ENCODE results near the gene RET.

DNA sequence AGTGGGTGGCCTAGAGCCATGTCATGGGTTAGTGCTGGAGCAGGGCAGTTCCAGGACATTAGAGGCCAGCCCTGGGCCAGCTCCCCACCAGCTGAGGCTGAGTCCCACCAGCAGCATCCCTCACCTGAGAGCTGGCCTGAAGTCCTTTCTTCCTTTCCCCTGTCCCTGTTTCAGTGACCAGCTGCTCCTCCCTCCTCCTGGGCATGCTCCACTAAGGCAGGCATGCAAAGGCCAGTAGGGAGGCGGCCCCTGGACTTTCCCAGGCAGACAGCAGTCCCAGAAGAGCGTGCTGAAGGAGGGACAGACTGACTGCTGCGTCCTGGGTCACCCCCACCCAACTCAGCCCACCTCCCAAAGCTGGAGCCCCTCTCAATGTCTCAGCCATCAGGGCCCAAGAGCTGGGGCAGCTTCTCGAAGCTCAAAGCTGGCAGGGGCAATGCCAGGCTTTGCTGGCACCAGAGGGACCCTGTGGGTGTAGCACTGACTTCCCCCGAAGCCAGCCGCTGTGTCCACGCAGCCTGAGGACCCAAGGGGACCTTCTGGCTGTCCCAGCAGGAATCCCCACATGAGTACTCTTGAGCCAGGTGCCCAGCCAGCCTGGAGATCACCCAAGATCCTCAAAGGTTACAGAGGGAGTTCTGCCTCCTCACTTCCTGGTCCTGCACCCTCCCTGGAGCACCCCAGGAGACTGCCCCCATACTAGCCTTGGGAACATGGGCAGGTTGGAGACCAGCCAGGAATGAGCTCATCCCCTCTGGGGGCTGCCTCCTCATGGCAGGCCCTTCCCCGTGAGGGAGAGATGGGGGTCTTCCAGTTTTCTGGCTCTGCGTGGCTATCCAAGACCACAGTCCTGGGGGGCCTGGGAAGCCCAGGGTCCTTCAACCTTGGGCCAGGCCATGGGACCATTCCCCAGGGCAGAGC lies 35.2 kb upstream of the RET start:
- TF ChIP-seq, protein P1, sequence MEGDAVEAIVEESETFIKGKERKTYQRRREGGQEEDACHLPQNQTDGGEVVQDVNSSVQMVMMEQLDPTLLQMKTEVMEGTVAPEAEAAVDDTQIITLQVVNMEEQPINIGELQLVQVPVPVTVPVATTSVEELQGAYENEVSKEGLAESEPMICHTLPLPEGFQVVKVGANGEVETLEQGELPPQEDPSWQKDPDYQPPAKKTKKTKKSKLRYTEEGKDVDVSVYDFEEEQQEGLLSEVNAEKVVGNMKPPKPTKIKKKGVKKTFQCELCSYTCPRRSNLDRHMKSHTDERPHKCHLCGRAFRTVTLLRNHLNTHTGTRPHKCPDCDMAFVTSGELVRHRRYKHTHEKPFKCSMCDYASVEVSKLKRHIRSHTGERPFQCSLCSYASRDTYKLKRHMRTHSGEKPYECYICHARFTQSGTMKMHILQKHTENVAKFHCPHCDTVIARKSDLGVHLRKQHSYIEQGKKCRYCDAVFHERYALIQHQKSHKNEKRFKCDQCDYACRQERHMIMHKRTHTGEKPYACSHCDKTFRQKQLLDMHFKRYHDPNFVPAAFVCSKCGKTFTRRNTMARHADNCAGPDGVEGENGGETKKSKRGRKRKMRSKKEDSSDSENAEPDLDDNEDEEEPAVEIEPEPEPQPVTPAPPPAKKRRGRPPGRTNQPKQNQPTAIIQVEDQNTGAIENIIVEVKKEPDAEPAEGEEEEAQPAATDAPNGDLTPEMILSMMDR (IDR thresholded peaks at IDR 0.05; ENCODE audit: insufficient read depth, low read depth, low read length) = no peak
- TF ChIP-seq EZH2 (IDR thresholded peaks at IDR 0.05; ENCODE audit: insufficient read depth, low read length) = no peak
